Measurements from ENCODE around the gene NPAS2. TPM values are rescaled to one million over a fixed set of nuclear protein-coding genes. Genes with fewer than 3 reads are reported as not detected.

NPAS2 gene
- total RNA-seq, 5 donors from 2014 or later (not counting 1 experiment from before 2014, with no cell fraction given): 3.5 to 9.5 (median 4.4) TPM

DNA sequence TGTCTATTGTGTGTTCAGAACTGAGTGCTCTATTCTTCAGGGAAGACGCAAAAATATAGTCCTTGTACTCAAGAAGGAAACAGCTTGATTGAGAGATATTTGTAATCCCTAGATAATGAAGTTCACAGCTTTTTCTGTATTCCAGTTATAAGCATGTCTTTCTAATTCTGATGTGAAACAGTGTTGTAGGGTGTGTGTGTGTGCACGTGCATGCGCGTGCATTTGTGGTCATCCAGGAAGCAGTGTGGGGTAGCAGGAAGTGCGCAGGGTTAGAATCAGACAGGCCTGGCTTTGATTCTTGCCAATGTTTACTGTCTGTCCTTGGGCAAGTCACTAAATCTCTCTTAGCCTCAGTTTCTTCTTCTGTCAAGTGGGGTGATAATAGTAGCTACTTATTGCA lies 87.9 kb downstream of the NPAS2 start:
- Mint-ChIP-seq H3K4me1 (peaks cover 9 to 22% (median 12%) of the 10 kb centered on the region in 3 donors), H3K27ac (no peak overlapping the region), H3K9me3 (no peaks in the 10 kb centered on the region), H3K36me3 (no peaks in the 10 kb centered on the region), H3K4me3 (no peak overlapping the region), H3K27me3 (no peaks in the 10 kb centered on the region)
- no peak for ATAC-seq (replicated peaks in 1 of 4)
- Histone ChIP-seq H3K4me3 (ENCODE audit: control insufficient read depth in 1 of 2, extremely low read depth in 1 of 2, low read length in 1 of 2) (no peak overlapping the region), H3K9me3 (no peaks in the 10 kb centered on the region), H3K27me3 (replicated peaks in 1 of 2; ENCODE audit: control insufficient read depth in 2 of 2, extremely low read depth in 1 of 2, insufficient read depth in 2 of 2, low read length in 1 of 2) (peaks cover 0 to 12% of the 10 kb centered on the region in 2 experiments), H3K36me3 (ENCODE audit: control insufficient read depth in 2 of 2, extremely low read depth in 1 of 2, insufficient read depth in 1 of 2, low read length in 1 of 2) (no peaks in the 10 kb centered on the region), H3K27ac (ENCODE audit: low read length) (no peak overlapping the region), H3K4me1 (ENCODE audit: control insufficient read depth in 1 of 2, extremely low read depth in 1 of 2, insufficient read depth in 2 of 2, low read length in 2 of 2) (no peaks in the 10 kb centered on the region)
- CTCF ChIA-PET: no interaction called here
- WGBS (ENCODE audit: insufficient coverage): 36% methylated on average over 5 of the region's 5 CpGs
- POLR2A ChIA-PET: no interaction called here
- no peak for DNase-seq

DNA sequence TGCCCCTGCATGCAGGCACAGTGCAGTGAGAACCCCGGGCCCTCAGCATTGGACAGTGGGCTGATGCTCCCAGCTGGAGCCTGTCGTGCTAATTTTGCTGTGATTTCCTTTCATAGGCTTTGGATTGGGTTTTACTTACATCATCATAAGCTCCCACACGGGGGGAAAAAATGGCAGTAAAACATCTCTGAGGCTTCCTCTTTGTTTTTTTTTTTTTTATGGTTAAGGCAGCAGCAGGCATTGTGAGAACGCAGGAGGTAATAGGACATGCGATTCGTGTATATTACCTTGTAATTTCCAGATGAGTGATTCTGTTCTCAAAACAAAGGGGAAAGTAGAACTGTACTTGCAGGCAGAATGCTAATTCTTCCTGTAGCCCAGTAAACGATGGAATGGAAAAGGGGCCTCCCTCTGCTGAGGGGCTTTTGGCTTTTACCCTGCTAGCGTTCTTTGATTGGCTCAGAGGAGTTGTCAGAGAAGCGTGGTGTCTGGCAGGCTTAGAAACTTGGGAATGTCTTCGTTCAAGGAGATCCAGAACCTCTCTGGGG lies 89.7 kb downstream of the NPAS2 start:
- Mint-ChIP-seq H3K36me3 (no peaks in the 10 kb centered on the region), H3K27ac (no peak overlapping the region), H3K4me3 (no peak overlapping the region), H3K27me3 (peaks cover 5 to 6% of the 10 kb centered on the region in 2 donors), H3K4me1 (peaks cover 9 to 22% (median 12%) of the 10 kb centered on the region in 3 donors), H3K9me3 (no peaks in the 10 kb centered on the region)
- ChIA-PET CTCF (no interaction called here), POLR2A (no interaction called here)
- no peaks in the 10 kb centered on the region for H3K4me1 ChIP-seq (ENCODE audit: control insufficient read depth in 1 of 2, extremely low read depth in 1 of 2, insufficient read depth in 2 of 2, low read length in 2 of 2)
- no peak overlapping the region for H3K27ac ChIP-seq (ENCODE audit: low read length)
- H3K36me3 ChIP-seq (ENCODE audit: control insufficient read depth in 2 of 2, extremely low read depth in 1 of 2, insufficient read depth in 1 of 2, low read length in 1 of 2): no peaks in the 10 kb centered on the region
- H3K9me3 ChIP-seq: no peaks in the 10 kb centered on the region
- DNase-seq (no peak), ATAC-seq (replicated peaks in 1 of 4) (no peak)
- WGBS (ENCODE audit: insufficient coverage): 70% methylated on average over 5 of the region's 10 CpGs
- peaks cover 0 to 15% of the 10 kb centered on the region in 2 experiments for H3K27me3 ChIP-seq (replicated peaks in 1 of 2; ENCODE audit: control insufficient read depth in 2 of 2, extremely low read depth in 1 of 2, insufficient read depth in 2 of 2, low read length in 1 of 2)
- H3K4me3 ChIP-seq (ENCODE audit: control insufficient read depth in 1 of 2, extremely low read depth in 1 of 2, low read length in 1 of 2): no peak overlapping the region

DNA sequence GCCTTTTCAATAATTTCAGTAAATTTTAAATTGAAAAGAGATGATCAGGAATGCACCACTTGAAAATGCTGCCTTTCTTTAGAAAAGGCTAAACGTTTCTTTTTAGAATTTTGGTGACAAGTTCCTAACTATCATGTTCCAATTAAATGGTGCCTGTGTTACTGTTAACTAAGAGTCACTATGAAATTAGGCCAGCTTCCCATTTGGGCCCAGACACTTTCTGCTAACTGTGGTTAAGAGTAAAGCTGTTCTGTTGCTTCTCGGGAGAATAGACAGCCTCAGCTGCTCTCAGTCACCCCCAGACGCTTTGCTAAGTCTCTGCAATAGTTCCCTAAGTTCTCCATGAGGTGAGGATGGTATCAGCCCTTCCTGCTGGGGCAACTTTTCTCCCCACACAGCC lies 90.2 kb downstream of the NPAS2 start:
- no peaks in the 10 kb centered on the region for H3K36me3 Mint-ChIP-seq
- WGBS (ENCODE audit: insufficient coverage): no CpG with 5 or more reads among the region's 3 CpGs
- ChIA-PET POLR2A (no interaction called here), CTCF (no interaction called here)
- no peak overlapping the region for H3K4me3 Mint-ChIP-seq
- H3K27ac ChIP-seq (ENCODE audit: low read length): no peak overlapping the region
- H3K36me3 ChIP-seq (ENCODE audit: control insufficient read depth in 2 of 2, extremely low read depth in 1 of 2, insufficient read depth in 1 of 2, low read length in 1 of 2): no peaks in the 10 kb centered on the region
- peaks cover 9 to 21% (median 12%) of the 10 kb centered on the region in 3 donors for H3K4me1 Mint-ChIP-seq
- H3K27me3 Mint-ChIP-seq: peaks cover 6 to 8% of the 10 kb centered on the region in 2 donors
- no peaks in the 10 kb centered on the region for H3K9me3 ChIP-seq
- DNase-seq (no peak), ATAC-seq (replicated peaks in 1 of 4) (no peak)
- H3K27me3 ChIP-seq (replicated peaks in 1 of 2; ENCODE audit: control insufficient read depth in 2 of 2, extremely low read depth in 1 of 2, insufficient read depth in 2 of 2, low read length in 1 of 2): peaks cover 0 to 18% of the 10 kb centered on the region in 2 experiments
- no peaks in the 10 kb centered on the region for H3K4me1 ChIP-seq (ENCODE audit: control insufficient read depth in 1 of 2, extremely low read depth in 1 of 2, insufficient read depth in 2 of 2, low read length in 2 of 2)
- no peak overlapping the region for H3K4me3 ChIP-seq (ENCODE audit: control insufficient read depth in 1 of 2, extremely low read depth in 1 of 2, low read length in 1 of 2)
- H3K27ac Mint-ChIP-seq: no peak overlapping the region
- H3K9me3 Mint-ChIP-seq: no peaks in the 10 kb centered on the region

DNA sequence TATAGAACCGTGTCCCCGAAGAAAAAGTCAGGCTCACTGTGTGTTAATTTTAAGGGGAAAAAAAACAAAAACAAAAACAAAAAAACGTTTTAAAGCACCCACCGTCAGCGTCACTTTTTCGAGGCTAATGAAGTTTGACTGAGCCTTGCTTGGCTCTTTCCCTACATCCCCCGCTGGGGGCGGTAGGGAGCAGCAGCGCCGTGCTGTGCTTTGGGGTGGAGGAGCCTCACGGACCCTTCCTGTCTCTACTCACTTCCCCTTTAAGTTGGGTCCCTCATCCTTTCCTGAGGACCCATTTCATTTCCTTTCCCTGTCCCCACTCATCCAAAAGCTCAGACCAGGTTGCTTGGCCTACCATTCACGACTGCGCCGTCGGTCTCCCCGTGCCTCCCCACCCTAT lies 99.4 kb downstream of the NPAS2 start:
- H3K27ac Mint-ChIP-seq: no peak overlapping the region
- H3K4me1 ChIP-seq (ENCODE audit: control insufficient read depth in 1 of 2, extremely low read depth in 1 of 2, insufficient read depth in 2 of 2, low read length in 2 of 2): peaks cover 0 to under 1% of the 10 kb centered on the region in 2 experiments
- no peak overlapping the region for H3K4me3 Mint-ChIP-seq
- DNase-seq: peak in 5 of 35 experiments; percentile 6 to 26 (median 15)
- no peak overlapping the region for H3K27ac ChIP-seq (ENCODE audit: low read length)
- ChIA-PET CTCF (interaction anchor here in 1 of 2 donors (0.6 kb wide), 1 partner anchor 356 kb away, joined by 3 read pairs; no protein-coding TSS in a partner anchor), POLR2A (no interaction called here)
- H3K4me1 Mint-ChIP-seq: peaks cover under 1 to 9% (median 4%) of the 10 kb centered on the region in 3 donors
- H3K9me3 ChIP-seq: no peaks in the 10 kb centered on the region
- H3K4me3 ChIP-seq (ENCODE audit: control insufficient read depth in 1 of 2, extremely low read depth in 1 of 2, low read length in 1 of 2): no peak overlapping the region
- no peaks in the 10 kb centered on the region for H3K36me3 Mint-ChIP-seq
- no peak for ATAC-seq (replicated peaks in 1 of 4)
- peaks cover 0 to 9% of the 10 kb centered on the region in 2 donors for H3K27me3 Mint-ChIP-seq
- H3K36me3 ChIP-seq (ENCODE audit: control insufficient read depth in 2 of 2, extremely low read depth in 1 of 2, insufficient read depth in 1 of 2, low read length in 1 of 2): no peaks in the 10 kb centered on the region
- H3K9me3 Mint-ChIP-seq: peaks cover 0 to 5% (median 0%) of the 10 kb centered on the region in 3 donors
- H3K27me3 ChIP-seq (replicated peaks in 1 of 2; ENCODE audit: control insufficient read depth in 2 of 2, extremely low read depth in 1 of 2, insufficient read depth in 2 of 2, low read length in 1 of 2): peaks cover 0 to 3% of the 10 kb centered on the region in 2 experiments
- WGBS (ENCODE audit: insufficient coverage): 64% methylated on average over 8 of the region's 16 CpGs

DNA sequence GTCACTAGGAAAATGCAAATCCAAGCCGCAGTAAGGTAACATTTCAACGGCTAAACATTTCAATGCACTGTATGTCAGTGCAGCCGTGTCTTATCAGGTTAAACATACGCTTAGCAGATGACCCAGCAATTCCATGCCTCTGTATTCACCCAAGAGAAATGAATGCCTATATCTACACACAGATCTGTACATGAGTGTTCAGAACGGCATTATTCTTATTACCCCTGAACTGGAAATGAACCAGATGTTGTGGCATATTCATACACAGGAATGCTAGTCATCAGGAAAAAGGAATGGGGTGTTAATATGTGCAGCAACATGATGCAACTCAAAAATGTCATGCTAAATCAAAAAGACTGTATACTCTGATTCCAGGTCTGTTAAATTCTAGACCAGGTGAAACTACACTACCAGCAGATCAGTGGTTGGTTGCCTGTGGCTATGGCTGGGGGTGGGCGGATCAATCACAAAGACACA lies 101.8 kb downstream of the NPAS2 start:
- Mint-ChIP-seq H3K9me3 (no peaks in the 10 kb centered on the region), H3K4me3 (no peak overlapping the region), H3K27ac (no peak overlapping the region), H3K27me3 (no peaks in the 10 kb centered on the region), H3K4me1 (peaks cover 5 to 17% (median 16%) of the 10 kb centered on the region in 3 donors), H3K36me3 (no peaks in the 10 kb centered on the region)
- no peaks in the 10 kb centered on the region for H3K36me3 ChIP-seq (ENCODE audit: control insufficient read depth in 2 of 2, extremely low read depth in 1 of 2, insufficient read depth in 1 of 2, low read length in 1 of 2)
- no peak overlapping the region for H3K27ac ChIP-seq (ENCODE audit: low read length)
- ATAC-seq (replicated peaks in 1 of 4): no peak
- H3K9me3 ChIP-seq: no peaks in the 10 kb centered on the region
- ChIA-PET CTCF (no interaction called here), POLR2A (no interaction called here)
- H3K4me3 ChIP-seq (ENCODE audit: control insufficient read depth in 1 of 2, extremely low read depth in 1 of 2, low read length in 1 of 2): no peak overlapping the region
- no peaks in the 10 kb centered on the region for H3K27me3 ChIP-seq (replicated peaks in 1 of 2; ENCODE audit: control insufficient read depth in 2 of 2, extremely low read depth in 1 of 2, insufficient read depth in 2 of 2, low read length in 1 of 2)
- DNase-seq: no peak
- H3K4me1 ChIP-seq (ENCODE audit: control insufficient read depth in 1 of 2, extremely low read depth in 1 of 2, insufficient read depth in 2 of 2, low read length in 2 of 2): peaks cover 0 to 10% of the 10 kb centered on the region in 2 experiments
- 71% methylated on average over 4 of the region's 6 CpGs for WGBS (ENCODE audit: insufficient coverage)

DNA sequence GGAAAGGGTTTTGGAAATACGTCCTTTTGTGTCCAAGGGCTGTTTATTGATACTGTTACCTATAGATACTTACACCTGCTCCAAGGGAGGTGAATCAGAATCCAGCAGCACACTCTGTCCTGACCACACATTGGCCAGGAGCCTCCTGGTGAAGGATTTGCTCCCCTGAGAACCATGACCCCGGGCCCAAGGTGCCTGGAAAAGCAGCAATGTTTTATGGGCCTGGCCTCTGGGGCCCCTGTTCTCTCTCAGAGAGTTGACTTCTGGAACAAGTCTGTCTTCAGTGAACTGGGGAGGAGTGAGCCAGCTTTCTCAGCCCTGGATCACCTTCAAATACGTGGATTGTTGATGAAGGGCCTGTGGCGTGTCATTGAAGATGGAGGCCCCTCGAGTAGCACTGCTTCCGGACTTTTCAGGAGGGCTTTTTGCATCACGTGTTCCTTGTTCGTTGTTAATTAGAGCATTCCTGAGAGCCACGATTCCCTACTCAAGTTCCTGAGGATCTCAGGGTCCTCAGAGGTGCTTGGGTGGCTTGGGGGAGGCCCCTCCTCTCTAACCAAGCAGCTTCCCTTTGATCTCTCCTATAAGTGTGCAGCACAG lies 103.6 kb downstream of the NPAS2 start:
- POLR2A ChIA-PET: no interaction called here
- no peak overlapping the region for H3K27ac ChIP-seq (ENCODE audit: low read length)

More for the DNA sequence above, 103.6 kb downstream of the NPAS2 start:
- DNase-seq: no peak
- Histone ChIP-seq H3K4me1 (ENCODE audit: control insufficient read depth in 1 of 2, extremely low read depth in 1 of 2, insufficient read depth in 2 of 2, low read length in 2 of 2) (peaks cover 0 to 10% of the 10 kb centered on the region in 2 experiments), H3K27me3 (replicated peaks in 1 of 2; ENCODE audit: control insufficient read depth in 2 of 2, extremely low read depth in 1 of 2, insufficient read depth in 2 of 2, low read length in 1 of 2) (no peaks in the 10 kb centered on the region), H3K4me3 (ENCODE audit: control insufficient read depth in 1 of 2, extremely low read depth in 1 of 2, low read length in 1 of 2) (no peak overlapping the region), H3K9me3 (no peaks in the 10 kb centered on the region), H3K36me3 (ENCODE audit: control insufficient read depth in 2 of 2, extremely low read depth in 1 of 2, insufficient read depth in 1 of 2, low read length in 1 of 2) (no peaks in the 10 kb centered on the region)
- CTCF ChIA-PET: no interaction called here
- no peak for ATAC-seq (replicated peaks in 1 of 4)
- H3K4me3 Mint-ChIP-seq: no peak overlapping the region
- 87% methylated on average over 4 of the region's 9 CpGs for WGBS (ENCODE audit: insufficient coverage)
- no peaks in the 10 kb centered on the region for H3K9me3 Mint-ChIP-seq
- peak overlapping the region; percentile 89 to 90 for H3K27ac Mint-ChIP-seq
- H3K27me3 Mint-ChIP-seq: no peaks in the 10 kb centered on the region
- H3K4me1 Mint-ChIP-seq: peaks cover 5 to 19% (median 16%) of the 10 kb centered on the region in 3 donors
- no peaks in the 10 kb centered on the region for H3K36me3 Mint-ChIP-seq

Data from T-cell (primary cell).